ENCODE results near the gene METTL17. TPM values are rescaled to one million over a fixed set of nuclear protein-coding genes. Genes with fewer than 3 reads are reported as not detected.

The METTL17 gene
- total and polyA plus RNA-seq, 2 of the 13 experiments (the other 11 are each of a cell fraction or from before 2014, with no cell fraction given), result 122 to 199 TPM

DNA sequence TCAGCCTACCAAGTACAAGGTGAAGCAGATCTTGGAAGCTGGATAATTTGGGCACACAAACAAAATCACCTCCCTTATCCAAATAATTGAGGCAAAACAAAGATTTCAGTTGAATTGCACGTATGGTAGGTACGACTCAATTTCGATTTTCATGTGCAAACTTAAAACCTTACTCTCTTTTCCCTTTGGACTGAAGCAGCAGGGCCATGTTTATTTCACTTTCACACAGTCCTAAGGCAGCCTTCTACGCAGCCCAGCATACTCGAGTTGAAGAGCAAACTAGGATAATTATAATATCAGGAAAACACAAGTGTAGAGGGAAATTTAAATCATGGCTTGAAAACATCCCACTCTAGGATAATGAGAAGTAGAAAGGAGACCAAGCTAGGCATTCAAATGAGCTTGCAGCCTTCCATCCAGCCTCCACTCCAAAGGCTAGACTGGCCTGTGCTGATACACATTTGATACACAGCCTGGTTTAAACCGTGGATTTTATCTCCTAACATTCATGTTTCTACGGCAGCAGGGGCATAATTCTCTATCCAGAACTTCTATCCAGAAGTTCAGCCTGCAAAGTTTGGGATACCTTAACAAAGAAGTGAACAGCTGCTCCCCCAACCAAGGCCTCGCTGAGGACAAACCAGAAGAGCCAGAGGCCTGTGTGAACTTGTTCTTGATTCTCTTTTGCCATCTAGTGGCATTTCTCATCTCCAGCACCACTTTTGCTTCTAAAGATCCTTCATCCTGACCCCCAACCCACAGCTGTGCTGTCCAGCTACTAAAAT lies 50.0 kb downstream of the METTL17 start (continued):
- TF ChIP-seq, protein P1, sequence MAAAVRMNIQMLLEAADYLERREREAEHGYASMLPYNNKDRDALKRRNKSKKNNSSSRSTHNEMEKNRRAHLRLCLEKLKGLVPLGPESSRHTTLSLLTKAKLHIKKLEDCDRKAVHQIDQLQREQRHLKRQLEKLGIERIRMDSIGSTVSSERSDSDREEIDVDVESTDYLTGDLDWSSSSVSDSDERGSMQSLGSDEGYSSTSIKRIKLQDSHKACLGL (CRISPR knock-in tag; IDR thresholded peaks at IDR 0.05), result peak; percentile 44; the same call in 1 of the 2 replicates
- TF ChIP-seq ZNF546 (CRISPR knock-in tag; conservative IDR thresholded peaks at IDR 0.05) (no peak), KLF9 (CRISPR knock-in tag; IDR thresholded peaks at IDR 0.05; ENCODE audit: low read depth) (no peak), KDM5A (IDR thresholded peaks at IDR 0.05; ENCODE audit: borderline replicate concordance, low read length) (no peak), ZNF703 (CRISPR knock-in tag; IDR thresholded peaks at IDR 0.05; ENCODE audit: borderline replicate concordance) (no peak), ARID2 (CRISPR knock-in tag; IDR thresholded peaks at IDR 0.05; ENCODE audit: borderline replicate concordance) (no peak), GATAD2A (CRISPR knock-in tag; IDR thresholded peaks at IDR 0.05) (peak; percentile 29; the same call in 1 of the 2 replicates), ZNF577 (CRISPR knock-in tag; IDR thresholded peaks at IDR 0.05; ENCODE audit: borderline replicate concordance, low read depth) (no peak), ZSCAN31 (CRISPR knock-in tag; IDR thresholded peaks at IDR 0.05; ENCODE audit: low read depth) (0 out of 2 replicates have a peak, but pooled peaks have one; percentile 21), STAG1 (CRISPR knock-in tag; IDR thresholded peaks at IDR 0.05) (peak; percentile 91), ZNF3 (CRISPR knock-in tag; IDR thresholded peaks at IDR 0.05) (no peak), ELF3 (CRISPR knock-in tag; IDR thresholded peaks at IDR 0.05) (peak; percentile 50; the same call in 1 of the 2 replicates), HES4 (CRISPR knock-in tag; IDR thresholded peaks at IDR 0.05; ENCODE audit: borderline replicate concordance) (no peak), HOXA5 (CRISPR knock-in tag; IDR thresholded peaks at IDR 0.05) (peak; percentile 34; the same call in 1 of the 2 replicates), ZC3H4 (CRISPR knock-in tag; IDR thresholded peaks at IDR 0.05; ENCODE audit: borderline replicate concordance) (0 out of 2 replicates have a peak, but pooled peaks have one; percentile 36), IRF2 (CRISPR knock-in tag; IDR thresholded peaks at IDR 0.05) (peak; percentile 40; the same call in 1 of the 2 replicates), ZNF121 (CRISPR knock-in tag; IDR thresholded peaks at IDR 0.05) (no peak), ETV5 (CRISPR knock-in tag; IDR thresholded peaks at IDR 0.05; ENCODE audit: borderline replicate concordance) (no peak; the same call in 1 of the 2 replicates)
- TF ChIP-seq, protein P2, sequence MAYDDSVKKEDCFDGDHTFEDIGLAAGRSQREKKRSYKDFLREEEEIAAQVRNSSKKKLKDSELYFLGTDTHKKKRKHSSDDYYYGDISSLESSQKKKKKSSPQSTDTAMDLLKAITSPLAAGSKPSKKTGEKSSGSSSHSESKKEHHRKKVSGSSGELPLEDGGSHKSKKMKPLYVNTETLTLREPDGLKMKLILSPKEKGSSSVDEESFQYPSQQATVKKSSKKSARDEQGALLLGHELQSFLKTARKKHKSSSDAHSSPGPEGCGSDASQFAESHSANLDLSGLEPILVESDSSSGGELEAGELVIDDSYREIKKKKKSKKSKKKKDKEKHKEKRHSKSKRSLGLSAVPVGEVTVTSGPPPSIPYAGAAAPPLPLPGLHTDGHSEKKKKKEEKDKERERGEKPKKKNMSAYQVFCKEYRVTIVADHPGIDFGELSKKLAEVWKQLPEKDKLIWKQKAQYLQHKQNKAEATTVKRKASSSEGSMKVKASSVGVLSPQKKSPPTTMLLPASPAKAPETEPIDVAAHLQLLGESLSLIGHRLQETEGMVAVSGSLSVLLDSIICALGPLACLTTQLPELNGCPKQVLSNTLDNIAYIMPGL (CRISPR knock-in tag; IDR thresholded peaks at IDR 0.05; ENCODE audit: borderline replicate concordance in 1 of 2, low read depth in 1 of 2), result peak; percentile 50 to 57; a peak in 2 of 4 replicates
- TF ChIP-seq, protein P3, sequence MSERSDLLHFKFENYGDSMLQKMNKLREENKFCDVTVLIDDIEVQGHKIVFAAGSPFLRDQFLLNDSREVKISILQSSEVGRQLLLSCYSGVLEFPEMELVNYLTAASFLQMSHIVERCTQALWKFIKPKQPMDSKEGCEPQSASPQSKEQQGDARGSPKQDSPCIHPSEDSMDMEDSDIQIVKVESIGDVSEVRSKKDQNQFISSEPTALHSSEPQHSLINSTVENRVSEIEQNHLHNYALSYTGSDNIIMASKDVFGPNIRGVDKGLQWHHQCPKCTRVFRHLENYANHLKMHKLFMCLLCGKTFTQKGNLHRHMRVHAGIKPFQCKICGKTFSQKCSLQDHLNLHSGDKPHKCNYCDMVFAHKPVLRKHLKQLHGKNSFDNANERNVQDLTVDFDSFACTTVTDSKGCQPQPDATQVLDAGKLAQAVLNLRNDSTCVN (CRISPR knock-in tag; IDR thresholded peaks at IDR 0.05; ENCODE audit: borderline replicate concordance), result peak; percentile 34; the same call in 1 of the 2 replicates
- TF ChIP-seq, protein P4, sequence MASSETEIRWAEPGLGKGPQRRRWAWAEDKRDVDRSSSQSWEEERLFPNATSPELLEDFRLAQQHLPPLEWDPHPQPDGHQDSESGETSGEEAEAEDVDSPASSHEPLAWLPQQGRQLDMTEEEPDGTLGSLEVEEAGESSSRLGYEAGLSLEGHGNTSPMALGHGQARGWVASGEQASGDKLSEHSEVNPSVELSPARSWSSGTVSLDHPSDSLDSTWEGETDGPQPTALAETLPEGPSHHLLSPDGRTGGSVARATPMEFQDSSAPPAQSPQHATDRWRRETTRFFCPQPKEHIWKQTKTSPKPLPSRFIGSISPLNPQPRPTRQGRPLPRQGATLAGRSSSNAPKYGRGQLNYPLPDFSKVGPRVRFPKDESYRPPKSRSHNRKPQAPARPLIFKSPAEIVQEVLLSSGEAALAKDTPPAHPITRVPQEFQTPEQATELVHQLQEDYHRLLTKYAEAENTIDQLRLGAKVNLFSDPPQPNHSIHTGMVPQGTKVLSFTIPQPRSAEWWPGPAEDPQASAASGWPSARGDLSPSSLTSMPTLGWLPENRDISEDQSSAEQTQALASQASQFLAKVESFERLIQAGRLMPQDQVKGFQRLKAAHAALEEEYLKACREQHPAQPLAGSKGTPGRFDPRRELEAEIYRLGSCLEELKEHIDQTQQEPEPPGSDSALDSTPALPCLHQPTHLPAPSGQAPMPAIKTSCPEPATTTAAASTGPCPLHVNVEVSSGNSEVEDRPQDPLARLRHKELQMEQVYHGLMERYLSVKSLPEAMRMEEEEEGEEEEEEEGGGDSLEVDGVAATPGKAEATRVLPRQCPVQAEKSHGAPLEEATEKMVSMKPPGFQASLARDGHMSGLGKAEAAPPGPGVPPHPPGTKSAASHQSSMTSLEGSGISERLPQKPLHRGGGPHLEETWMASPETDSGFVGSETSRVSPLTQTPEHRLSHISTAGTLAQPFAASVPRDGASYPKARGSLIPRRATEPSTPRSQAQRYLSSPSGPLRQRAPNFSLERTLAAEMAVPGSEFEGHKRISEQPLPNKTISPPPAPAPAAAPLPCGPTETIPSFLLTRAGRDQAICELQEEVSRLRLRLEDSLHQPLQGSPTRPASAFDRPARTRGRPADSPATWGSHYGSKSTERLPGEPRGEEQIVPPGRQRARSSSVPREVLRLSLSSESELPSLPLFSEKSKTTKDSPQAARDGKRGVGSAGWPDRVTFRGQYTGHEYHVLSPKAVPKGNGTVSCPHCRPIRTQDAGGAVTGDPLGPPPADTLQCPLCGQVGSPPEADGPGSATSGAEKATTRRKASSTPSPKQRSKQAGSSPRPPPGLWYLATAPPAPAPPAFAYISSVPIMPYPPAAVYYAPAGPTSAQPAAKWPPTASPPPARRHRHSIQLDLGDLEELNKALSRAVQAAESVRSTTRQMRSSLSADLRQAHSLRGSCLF (CRISPR knock-in tag; IDR thresholded peaks at IDR 0.05; ENCODE audit: borderline replicate concordance), result no peak

All from HepG2 (cell line).